Measurements from ENCODE around the gene FOXS1.

Gene FOXS1

DNA sequence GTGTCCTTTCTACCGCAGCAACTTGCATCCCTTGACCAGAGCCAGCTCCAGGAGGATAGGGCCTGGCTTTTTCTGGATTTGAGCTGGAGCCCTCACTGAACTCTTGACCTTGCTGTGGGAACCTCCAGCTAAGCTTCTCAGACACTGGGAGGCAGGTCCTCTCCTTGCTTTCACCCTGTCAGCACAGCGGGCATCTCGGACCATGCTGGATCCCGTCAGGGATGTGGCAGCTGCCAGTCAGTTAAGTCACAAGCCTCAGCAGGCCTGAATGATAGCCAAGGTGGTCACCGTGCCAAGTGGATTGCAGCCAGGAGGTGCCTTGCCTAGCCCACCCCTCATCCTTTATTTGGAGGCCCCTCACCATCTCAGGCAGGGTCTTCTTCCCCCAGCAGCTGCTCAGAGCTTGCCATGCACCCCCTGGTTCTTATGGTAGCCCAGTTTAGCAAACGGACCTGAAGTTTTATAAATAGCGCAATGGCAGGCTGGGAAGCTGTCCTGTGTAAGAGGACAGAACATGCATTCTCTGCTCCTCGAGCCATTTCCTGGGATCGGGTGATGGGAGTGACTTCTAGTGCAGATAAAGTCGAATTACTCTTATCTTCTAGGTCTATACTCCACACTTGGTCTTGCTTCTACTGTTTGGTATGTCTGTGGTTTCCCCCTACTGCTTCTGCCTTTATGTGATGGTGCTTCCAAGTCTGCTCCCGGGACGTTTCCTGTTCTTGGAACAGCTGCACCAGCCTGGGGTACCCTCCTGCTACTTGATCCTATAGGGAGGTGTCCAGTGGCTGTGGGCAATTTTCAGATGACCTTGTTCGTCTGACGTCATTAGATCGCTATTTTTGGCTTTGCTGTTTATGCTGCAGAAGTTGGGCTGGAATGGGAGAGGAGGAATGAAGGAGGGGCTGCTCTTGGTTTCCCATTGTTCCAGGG, 33.3 kb downstream of the FOXS1 start:
- Histone ChIP-seq H3K27me3 (ENCODE audit: control insufficient read depth, insufficient read depth, low read length) (no peaks in the 10 kb centered on the region), H3K4me3 (ENCODE audit: low read length) (no peak overlapping the region), H3K9ac (ENCODE audit: low read length) (no peak overlapping the region), H3K36me3 (ENCODE audit: control insufficient read depth, insufficient read depth, low read length) (no peaks in the 10 kb centered on the region), H3K9me3 (ENCODE audit: control insufficient read depth, low read length) (no peaks in the 10 kb centered on the region), H3K4me1 (ENCODE audit: control insufficient read depth, insufficient read depth, low read length) (no peaks in the 10 kb centered on the region)

DNA sequence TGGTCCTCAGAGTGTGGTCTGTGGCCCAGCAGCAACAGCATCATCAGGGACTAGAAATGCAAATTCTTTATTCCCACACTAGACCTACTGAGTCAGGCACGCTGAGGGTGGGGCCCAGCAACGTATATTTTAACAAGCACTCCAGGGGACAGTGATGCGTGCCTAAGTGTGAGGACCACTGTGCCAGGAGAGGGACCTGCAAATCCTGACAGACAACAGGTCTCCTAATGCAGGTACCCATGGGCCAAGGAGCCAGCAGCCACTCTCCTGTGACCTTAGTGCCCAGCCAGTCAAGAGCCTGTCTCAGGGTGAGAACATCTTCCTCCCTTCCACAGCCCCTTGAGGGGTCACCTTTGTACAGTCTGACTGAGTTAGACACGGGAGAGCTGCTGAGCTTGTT, 34.2 kb downstream of the FOXS1 start:
- Histone ChIP-seq H3K27me3 (ENCODE audit: control insufficient read depth, insufficient read depth, low read length) (no peaks in the 10 kb centered on the region), H3K4me3 (ENCODE audit: low read length) (no peak overlapping the region), H3K9me3 (ENCODE audit: control insufficient read depth, low read length) (no peaks in the 10 kb centered on the region), H3K9ac (ENCODE audit: low read length) (no peak overlapping the region), H3K4me1 (ENCODE audit: control insufficient read depth, insufficient read depth, low read length) (no peaks in the 10 kb centered on the region), H3K36me3 (ENCODE audit: control insufficient read depth, insufficient read depth, low read length) (no peaks in the 10 kb centered on the region)

DNA sequence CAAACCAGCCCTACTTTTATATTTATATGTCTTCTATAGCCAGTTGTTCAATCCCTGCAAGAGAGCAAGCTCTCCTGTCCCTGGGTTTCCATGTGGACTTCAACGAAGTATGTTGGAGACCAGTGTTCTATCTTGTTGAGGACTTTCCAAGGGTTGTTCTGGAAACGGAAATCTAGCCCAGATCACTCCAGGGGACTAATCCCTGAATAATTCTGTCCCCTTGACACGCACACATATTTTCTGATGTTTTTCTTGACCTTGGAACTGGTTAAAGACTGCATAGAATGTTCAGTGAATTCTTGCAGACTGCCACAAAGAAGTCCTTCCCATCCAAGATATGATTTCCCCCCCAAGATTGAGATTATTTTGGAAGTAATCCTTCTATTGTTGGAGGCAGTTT, 35.7 kb downstream of the FOXS1 start:
- Histone ChIP-seq H3K9me3 (ENCODE audit: control insufficient read depth, low read length) (no peaks in the 10 kb centered on the region), H3K4me1 (ENCODE audit: control insufficient read depth, insufficient read depth, low read length) (no peaks in the 10 kb centered on the region), H3K4me3 (ENCODE audit: low read length) (no peak overlapping the region), H3K36me3 (ENCODE audit: control insufficient read depth, insufficient read depth, low read length) (no peaks in the 10 kb centered on the region), H3K9ac (ENCODE audit: low read length) (no peak overlapping the region), H3K27me3 (ENCODE audit: control insufficient read depth, insufficient read depth, low read length) (no peaks in the 10 kb centered on the region)

DNA sequence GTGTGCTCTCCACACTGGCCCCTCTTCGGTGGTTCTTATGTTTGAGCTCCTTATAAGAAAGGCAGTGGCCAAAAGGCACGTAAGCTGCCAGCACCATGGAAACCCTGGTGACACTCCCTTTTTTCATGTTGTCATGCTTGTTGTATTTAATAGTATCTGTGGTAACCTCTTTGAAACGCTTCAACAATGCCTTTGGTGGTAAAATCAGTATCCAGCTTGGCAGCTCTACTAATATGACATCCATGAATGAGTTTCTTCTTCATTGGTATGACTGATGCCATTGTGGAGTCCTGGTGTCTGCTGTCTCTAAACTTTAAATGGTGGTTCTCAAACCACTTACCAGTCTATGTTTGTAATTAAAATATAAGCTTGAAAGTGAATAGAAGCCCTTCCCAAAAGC, 36.9 kb downstream of the FOXS1 start:
- Histone ChIP-seq H3K9me3 (ENCODE audit: control insufficient read depth, low read length) (no peaks in the 10 kb centered on the region), H3K27me3 (ENCODE audit: control insufficient read depth, insufficient read depth, low read length) (no peaks in the 10 kb centered on the region), H3K36me3 (ENCODE audit: control insufficient read depth, insufficient read depth, low read length) (no peaks in the 10 kb centered on the region), H3K9ac (ENCODE audit: low read length) (no peak overlapping the region), H3K4me3 (ENCODE audit: low read length) (no peak overlapping the region), H3K4me1 (ENCODE audit: control insufficient read depth, insufficient read depth, low read length) (no peaks in the 10 kb centered on the region)

DNA sequence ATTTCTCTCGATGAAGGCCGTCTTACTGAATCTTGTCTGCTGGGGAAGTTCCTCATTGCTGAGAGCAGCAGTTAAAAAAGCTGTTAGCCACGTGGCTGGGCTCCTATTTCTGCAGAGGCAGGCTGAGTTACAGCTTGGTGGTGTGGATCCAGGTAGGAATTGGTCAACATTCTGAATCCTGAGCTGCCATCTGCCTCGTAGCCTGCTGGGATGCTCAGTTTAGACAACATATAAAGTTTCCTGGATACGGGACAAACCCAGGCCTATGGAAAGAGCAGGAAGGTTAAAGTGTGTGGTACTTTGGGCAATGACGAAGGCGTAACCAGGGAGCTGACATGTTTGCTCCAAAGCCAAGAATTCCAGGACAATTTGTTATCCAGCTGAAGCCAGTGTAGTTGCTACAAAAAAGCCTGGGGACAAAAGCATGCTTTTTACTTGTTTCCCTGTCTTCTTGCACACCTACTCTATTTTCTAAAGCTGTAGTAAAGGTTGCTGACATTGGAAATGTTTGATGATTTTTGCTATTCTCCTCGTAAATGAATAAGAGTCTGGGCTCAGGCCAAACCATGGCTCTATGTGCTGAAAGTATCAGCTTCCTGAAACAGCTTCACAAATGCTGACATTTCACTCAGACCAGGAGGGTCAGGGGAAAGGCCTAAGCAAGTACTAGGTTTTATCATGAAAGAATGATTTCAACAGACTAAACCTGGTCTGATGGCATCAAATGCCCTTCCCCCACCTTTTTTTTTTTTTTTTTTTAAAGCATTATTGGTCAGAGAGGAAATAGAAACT, 38.6 kb downstream of the FOXS1 start:
- Histone ChIP-seq H3K9ac (ENCODE audit: low read length) (no peak overlapping the region), H3K4me3 (ENCODE audit: low read length) (no peak overlapping the region), H3K27me3 (ENCODE audit: control insufficient read depth, insufficient read depth, low read length) (no peaks in the 10 kb centered on the region), H3K9me3 (ENCODE audit: control insufficient read depth, low read length) (no peaks in the 10 kb centered on the region), H3K4me1 (ENCODE audit: control insufficient read depth, insufficient read depth, low read length) (no peaks in the 10 kb centered on the region), H3K36me3 (ENCODE audit: control insufficient read depth, insufficient read depth, low read length) (no peaks in the 10 kb centered on the region)

DNA sequence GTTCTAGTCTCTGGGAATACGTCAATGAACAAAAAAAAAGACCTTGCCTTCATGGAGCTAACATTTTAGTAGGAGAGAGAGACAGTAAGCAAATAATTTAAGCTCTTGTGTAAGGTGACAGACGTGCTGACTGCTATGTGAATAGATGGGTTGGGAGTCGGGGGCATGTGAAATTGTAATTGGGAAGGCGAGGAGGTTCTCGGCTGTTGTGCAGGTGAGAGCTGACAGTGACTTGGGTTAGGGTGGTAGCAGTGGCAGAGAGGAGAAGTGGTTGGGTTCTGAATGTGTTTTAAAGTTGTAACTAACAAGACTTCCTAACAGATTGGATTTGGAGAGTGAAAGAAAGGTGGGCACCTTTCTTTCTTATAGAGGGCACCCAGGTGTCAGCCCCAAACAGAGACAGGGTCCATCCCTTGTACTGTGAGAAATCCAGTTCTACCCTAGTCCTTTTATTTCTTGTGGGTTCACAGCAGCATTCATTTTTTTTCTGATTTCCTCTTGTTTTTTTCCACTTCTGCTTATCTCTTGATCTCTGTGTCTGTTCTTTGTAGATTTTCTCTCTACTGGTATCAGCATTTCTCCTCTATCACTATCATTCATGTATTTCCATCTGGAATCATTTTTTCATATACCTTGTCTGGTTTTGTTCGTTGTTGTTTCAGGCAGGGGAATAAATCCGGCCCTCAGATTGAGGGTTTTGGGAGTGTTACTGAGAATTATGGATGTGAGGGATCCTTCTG, 41.7 kb downstream of the FOXS1 start:
- Histone ChIP-seq H3K27me3 (ENCODE audit: control insufficient read depth, insufficient read depth, low read length) (no peaks in the 10 kb centered on the region), H3K4me1 (ENCODE audit: control insufficient read depth, insufficient read depth, low read length) (no peaks in the 10 kb centered on the region), H3K9me3 (ENCODE audit: control insufficient read depth, low read length) (no peaks in the 10 kb centered on the region), H3K9ac (ENCODE audit: low read length) (no peak overlapping the region), H3K4me3 (ENCODE audit: low read length) (no peak overlapping the region), H3K36me3 (ENCODE audit: control insufficient read depth, insufficient read depth, low read length) (no peaks in the 10 kb centered on the region)

DNA sequence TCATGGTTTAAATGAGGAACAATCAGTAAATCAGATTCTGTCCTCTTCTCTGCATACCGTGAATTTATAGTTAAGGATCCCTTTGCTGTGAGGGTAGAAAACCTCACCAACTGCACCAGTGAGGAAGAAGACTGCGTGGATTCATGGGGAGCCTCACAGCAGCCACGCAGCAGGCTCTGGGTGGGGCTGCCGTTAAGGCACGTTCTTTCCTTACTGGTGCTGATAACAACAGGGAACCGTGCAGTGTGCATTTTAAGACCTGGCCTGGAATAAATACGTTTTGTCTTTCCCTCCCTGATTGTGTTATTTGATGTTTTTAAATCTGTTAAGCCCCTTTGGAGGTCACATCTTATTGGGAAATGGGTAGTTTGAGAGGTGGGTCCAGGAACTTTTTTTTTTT, 43.9 kb downstream of the FOXS1 start:
- Histone ChIP-seq H3K4me3 (ENCODE audit: low read length) (no peak overlapping the region), H3K4me1 (ENCODE audit: control insufficient read depth, insufficient read depth, low read length) (no peaks in the 10 kb centered on the region), H3K9ac (ENCODE audit: low read length) (no peak overlapping the region), H3K36me3 (ENCODE audit: control insufficient read depth, insufficient read depth, low read length) (no peaks in the 10 kb centered on the region), H3K27me3 (ENCODE audit: control insufficient read depth, insufficient read depth, low read length) (no peaks in the 10 kb centered on the region), H3K9me3 (ENCODE audit: control insufficient read depth, low read length) (no peaks in the 10 kb centered on the region)

DNA sequence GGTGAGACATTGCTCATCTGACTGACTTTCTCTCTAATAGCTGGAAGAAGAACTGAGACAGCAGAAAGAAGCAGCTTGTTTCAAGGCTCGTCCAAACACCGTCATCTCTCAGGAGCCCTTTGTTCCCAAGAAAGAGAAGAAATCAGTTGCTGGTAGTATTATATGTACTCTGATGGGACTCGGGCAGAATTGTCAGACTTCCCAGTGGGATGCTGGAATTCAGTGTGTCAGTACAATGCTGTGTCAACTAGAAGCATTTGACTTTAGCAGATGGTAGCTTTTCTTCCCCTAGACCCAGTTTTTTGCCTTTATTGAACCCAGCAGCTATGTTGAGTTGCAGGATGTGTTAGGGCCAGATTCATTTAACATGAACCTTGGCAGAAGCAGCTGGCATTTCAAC, 48.0 kb downstream of the FOXS1 start:
- Histone ChIP-seq H3K4me1 (ENCODE audit: control insufficient read depth, insufficient read depth, low read length) (no peaks in the 10 kb centered on the region), H3K27me3 (ENCODE audit: control insufficient read depth, insufficient read depth, low read length) (no peaks in the 10 kb centered on the region), H3K9ac (ENCODE audit: low read length) (no peak overlapping the region), H3K4me3 (ENCODE audit: low read length) (no peak overlapping the region), H3K9me3 (ENCODE audit: control insufficient read depth, low read length) (no peaks in the 10 kb centered on the region), H3K36me3 (ENCODE audit: control insufficient read depth, insufficient read depth, low read length) (no peaks in the 10 kb centered on the region)

Measured in mucosa of stomach (tissue), 1 donor.